ENCODE results near the gene ZNF431. TPM values are rescaled to one million over a fixed set of nuclear protein-coding genes. Genes with fewer than 3 reads are reported as not detected.

Gene ZNF431
- total and polyA plus RNA-seq, 7 donors: 3.8 to 17.4 (median 8.2) TPM

Other genes starting within 250 kb of the ZNF431 start
- 1 to 10 TPM in 2 of 4 donors, under 1 TPM in 2; 0.66 to 2.2 (median 0.93) TPM for gene ZNF85, start 218.8 kb upstream of the ZNF431 start, total RNA-seq
- gene ZNF85, start 218.8 kb upstream of the ZNF431 start, polyA plus RNA-seq: under 1 TPM; 0.24 to 0.72 (median 0.51) TPM
- 1 to 10 TPM; 2.5 to 3.9 (median 2.8) TPM for gene ZNF430, start 121.4 kb upstream of the ZNF431 start, total RNA-seq
- gene ZNF430, start 121.4 kb upstream of the ZNF431 start, polyA plus RNA-seq: 1 to 10 TPM in 2 of 3 donors, under 1 TPM in 1; 0.98 to 2.3 (median 1.2) TPM
- 1 to 10 TPM; 1.5 to 3.5 (median 2.3) TPM for gene ZNF714, start 59.8 kb upstream of the ZNF431 start, total RNA-seq
- gene ZNF714, start 59.8 kb upstream of the ZNF431 start, polyA plus RNA-seq: 1 to 10 TPM in 1 of 3 donors, under 1 TPM in 2; 0.70 to 1.4 (median 0.86) TPM
- gene ZNF708, start 187.4 kb downstream of the ZNF431 start, total RNA-seq: 1 to 10 TPM; 3.2 to 4.9 (median 4.3) TPM
- gene ZNF708, start 187.4 kb downstream of the ZNF431 start, polyA plus RNA-seq: 1 to 10 TPM; 1.1 to 4.0 (median 1.9) TPM
- gene ZNF738, start 217.0 kb downstream of the ZNF431 start, total RNA-seq: 1 to 10 TPM in 1 of 4 donors, under 1 TPM in 3; 0.56 to 1.1 (median 0.69) TPM
- 1 to 10 TPM in 1 of 3 donors, under 1 TPM in 2; 0.48 to 1.7 (median 0.89) TPM for gene ZNF738, start 217.0 kb downstream of the ZNF431 start, polyA plus RNA-seq

All from psoas muscle (tissue), 7 donors.